NB4 (cell line): ENCODE results near the gene ADAMTS12.

Source experiments
- DNase-seq: peaks from one replicate; pipeline ENCODE4 v3.0.0; 2010; ENCODE audit warnings: low read depth
- H3K4me3 ChIP-seq: one replicate; pipeline ENCODE4 v1.5.1; 2011; ENCODE audit warnings: mild to moderate bottlenecking, low read depth, low read length, moderate library complexity
- CTCF ChIP-seq: IDR thresholded peaks from one replicate; pipeline ENCODE4 v1.5.1; 2012; ENCODE audit warnings: low read depth, low read length
- MAX ChIP-seq: IDR thresholded peaks from 2 replicates; pipeline ENCODE4 v1.6.1; 2011; ENCODE audit warnings: low read depth, low read length
- MYC ChIP-seq: IDR thresholded peaks from 2 replicates; pipeline ENCODE4 v1.6.1; 2011; ENCODE audit warnings: low read depth, low read length
- POLR2A ChIP-seq: IDR thresholded peaks from 2 replicates; pipeline ENCODE4 v1.6.1; 2011; ENCODE audit warnings: mild to moderate bottlenecking; ENCODE audit not compliant: insufficient read length; ENCODE audit errors: extremely low read depth

The ADAMTS12 gene

GRCh38 chr5:33507426-33507825 lies 384.4 kb downstream of the ADAMTS12 start:
- no peak for DNase-seq
- TF ChIP-seq CTCF (no peak), MAX (no peak), POLR2A (no peak), MYC (no peak)

GRCh38 chr5:33504570-33504969 lies 387.2 kb downstream of the ADAMTS12 start:
- DNase-seq: no peak
- no peak overlapping the region for H3K4me3 ChIP-seq
- TF ChIP-seq CTCF (no peak), MAX (no peak), MYC (no peak), POLR2A (no peak)

More at GRCh38 chr5:33507426-33507825, 384.4 kb downstream of the ADAMTS12 start:
- H3K4me3 ChIP-seq: no peak overlapping the region

GRCh38 chr5:33501899-33502298 lies 389.9 kb downstream of the ADAMTS12 start:
- DNase-seq: no peak
- H3K4me3 ChIP-seq: no peak overlapping the region
- TF ChIP-seq MAX (no peak), POLR2A (no peak), CTCF (no peak), MYC (no peak)

- no peak for DNase-seq
- no peak for TF ChIP-seq MYC
- TF ChIP-seq POLR2A: no peak
- H3K4me3 ChIP-seq: no peak overlapping the region
Measured at GRCh38 chr5:33501260-33501659, 390.5 kb downstream of the ADAMTS12 start.

GRCh38 chr5:33494466-33494865 lies 397.3 kb downstream of the ADAMTS12 start:
- DNase-seq: no peak
- no peak for TF ChIP-seq CTCF
- no peak for TF ChIP-seq POLR2A
- no peak for TF ChIP-seq MYC
- TF ChIP-seq MAX: no peak
- no peak overlapping the region for H3K4me3 ChIP-seq

GRCh38 chr5:33491941-33492340 lies 399.8 kb downstream of the ADAMTS12 start:
- H3K4me3 ChIP-seq: no peak overlapping the region
- TF ChIP-seq MYC (no peak), CTCF (no peak), MAX (no peak), POLR2A (no peak)
- DNase-seq: no peak
